Activated CD4-positive, CD25-positive, alpha-beta regulatory T cell treated with anti-CD3 and anti-CD28 coated beads, Interleukin-2, amount 50 U/mL, for 16 hours (primary cell): ENCODE data around the gene ARHGEF40.

Source experiments
- DNase-seq: peaks from one replicate; pipeline ENCODE4 v3.0.0-alpha.2; 2020; ENCODE audit warnings: low read depth, low spot score

Gene ARHGEF40

DNA sequence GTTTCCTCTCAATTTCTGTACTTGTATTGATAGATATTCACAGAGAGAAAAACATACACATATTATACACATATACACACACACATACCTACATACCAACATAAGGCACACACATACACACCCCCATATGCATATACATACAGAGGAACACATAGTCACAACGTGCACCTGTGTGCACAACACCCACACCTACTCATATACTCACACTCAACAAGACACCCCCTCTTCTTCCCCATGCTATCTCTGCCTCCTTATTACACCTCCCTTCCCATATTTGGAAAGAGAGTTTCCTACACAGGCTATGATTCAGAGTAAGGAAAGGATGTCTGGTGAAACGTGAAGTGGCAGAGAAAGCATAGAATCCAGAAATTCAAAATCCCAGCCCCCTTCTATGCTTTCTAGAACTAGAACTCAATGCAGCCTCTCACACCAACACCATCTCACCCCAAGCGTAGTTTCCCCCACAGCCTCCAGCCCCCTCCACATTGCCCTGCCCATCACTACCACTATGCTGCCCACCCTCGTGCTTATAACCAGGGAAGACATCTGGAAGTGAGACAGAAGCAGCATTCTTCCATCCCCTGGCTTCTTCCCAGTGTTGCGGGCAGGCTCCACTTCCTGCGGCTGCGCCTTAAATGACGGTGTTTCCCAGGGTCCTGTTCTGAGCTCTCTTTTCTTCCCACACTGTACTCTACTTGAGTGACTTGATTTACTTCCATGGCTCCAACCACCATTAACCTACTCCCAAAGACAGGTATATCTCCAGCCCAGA lies 10.1 kb upstream of the ARHGEF40 start:
- DNase-seq = no peak

DNA sequence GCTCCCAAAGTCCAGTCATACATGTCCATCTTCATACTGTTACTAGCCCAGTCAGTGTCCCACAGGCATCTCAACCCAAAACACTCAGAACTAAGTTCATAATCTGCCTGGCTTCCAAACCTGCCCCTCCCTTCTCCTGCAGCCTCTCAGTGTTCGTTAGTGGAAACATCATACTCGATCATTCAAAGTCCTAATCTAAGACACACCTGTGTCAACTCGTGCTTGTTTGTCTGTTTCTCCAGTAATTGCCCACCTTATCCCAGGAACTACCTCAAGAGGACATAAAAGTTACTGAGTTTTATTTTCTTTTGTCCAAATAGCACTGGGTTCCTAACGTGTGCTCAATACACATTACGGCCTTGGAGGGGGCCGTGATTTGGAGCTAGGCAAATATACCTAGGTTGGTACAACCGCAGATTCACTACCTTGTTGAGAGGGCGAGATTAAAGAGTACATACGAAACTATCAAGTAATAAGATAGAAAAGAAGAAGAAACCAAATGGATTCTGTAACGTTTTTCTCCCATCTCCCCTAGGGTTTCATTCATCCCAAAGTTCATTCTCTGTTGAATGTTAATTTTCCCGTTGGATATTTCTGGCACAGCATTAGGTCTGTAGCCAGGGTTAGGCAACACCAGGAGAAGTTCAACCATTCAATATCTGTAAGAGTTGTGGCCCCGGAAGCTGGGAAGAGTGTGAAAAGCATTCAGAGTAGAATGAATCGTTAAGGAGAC lies 9.3 kb upstream of the ARHGEF40 start:
- no peak for DNase-seq

DNA sequence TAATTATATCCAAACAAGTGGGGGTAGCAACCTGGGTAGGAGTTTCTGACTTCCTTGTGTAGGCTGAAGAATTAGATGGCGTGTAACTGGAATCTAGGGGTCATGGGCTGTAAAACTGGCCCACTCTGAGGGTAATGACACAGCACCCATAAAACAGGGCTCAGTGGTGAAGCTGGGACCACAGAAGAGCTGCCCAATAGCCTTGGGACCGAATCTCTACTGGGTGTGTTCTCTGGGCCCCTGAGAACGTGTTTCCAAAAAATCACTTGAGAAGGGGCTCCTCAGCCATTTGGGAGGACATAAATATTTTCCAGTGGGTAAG lies 8.8 kb upstream of the ARHGEF40 start:
- DNase-seq = no peak

DNA sequence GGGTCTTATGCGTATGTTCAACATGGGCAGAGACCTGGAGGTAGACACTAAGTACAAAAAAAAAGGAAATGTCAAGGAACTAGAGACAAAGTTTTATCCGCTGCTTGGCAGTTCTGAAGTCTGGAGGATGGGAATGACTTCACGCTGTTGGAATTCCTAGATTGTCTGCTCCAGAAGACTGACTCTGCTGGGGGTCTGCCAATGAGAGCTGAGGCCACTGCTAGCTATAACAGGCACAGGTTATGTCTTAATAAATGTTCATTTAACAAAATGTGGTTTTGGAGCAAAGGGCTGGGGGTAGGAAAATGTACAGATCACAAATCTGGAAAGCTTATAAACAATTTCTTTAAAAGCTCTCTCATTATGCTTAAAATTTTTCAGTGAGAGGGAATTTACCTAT lies 6.6 kb upstream of the ARHGEF40 start:
- no peak for DNase-seq

DNA sequence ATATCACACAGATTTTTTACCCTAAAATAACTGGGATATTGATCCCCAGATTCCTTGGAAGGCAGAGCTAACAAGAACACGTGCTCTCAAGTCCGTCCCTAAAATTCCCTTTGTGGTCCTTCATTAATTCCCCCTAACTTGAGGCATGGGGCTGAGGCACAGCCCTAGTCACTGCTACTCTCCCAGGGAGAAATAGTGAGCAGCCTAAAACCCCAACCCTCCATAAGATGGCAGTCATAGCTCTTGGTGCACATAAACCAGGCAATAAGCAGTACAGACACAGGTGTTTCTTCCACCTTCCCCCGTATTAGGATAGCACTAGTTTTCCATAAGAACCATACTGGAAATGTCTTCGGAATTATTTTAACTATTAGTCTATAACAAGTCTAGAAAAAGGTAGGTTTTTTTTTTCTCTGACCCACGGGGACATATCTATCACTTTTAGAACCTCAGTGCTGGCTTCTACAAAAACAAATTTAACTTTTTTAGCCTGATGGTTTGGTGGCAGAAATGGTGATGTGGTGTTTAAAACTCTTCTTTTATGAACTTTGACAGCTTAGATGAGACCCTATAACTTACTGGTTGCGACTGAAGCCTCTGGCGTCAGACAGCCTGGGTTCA lies 3.1 kb upstream of the ARHGEF40 start:
- DNase-seq = no peak

DNA sequence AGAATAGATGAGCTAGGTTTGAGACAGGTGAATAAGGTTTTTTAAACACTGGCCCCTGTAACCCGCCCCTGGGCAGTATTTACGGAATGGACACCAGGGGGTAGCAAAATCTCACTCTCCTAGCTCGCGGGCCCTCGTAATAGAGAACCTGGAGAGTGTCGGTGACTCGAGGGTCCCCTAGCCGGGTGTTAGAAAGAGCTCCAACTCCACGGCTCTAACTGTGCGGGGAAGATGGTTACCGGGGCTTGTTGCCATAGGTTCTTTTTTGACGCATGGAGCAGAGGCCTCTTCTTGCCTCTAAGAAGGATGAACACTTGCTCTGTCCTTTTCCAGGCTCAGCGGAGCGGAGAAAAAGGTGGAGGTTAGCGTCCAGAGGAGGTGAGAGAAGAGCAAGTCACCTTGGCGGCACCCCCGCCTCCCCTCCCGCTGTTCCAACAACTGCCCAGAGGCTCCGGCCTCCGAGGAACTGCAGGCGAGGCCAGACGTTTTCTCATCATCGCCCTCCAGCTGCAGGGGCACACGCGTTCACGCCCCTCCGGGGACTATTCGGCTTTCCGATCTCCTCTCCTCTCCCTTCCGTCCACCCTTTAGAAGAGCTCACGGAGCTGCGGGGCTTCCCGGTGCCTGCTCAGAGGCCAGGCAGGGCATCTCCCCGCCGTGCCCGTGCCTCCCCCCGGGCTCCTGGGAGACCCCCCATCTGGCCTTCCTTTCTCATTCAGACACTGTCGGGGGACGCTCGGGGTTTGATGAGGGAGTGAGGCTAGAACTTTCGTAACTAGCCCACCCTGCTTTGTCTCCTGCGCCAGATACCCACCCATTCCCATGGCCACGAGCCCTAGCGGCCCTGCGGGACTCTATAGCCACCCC lies 1.4 kb upstream of the ARHGEF40 start:
- no peak for DNase-seq

DNA sequence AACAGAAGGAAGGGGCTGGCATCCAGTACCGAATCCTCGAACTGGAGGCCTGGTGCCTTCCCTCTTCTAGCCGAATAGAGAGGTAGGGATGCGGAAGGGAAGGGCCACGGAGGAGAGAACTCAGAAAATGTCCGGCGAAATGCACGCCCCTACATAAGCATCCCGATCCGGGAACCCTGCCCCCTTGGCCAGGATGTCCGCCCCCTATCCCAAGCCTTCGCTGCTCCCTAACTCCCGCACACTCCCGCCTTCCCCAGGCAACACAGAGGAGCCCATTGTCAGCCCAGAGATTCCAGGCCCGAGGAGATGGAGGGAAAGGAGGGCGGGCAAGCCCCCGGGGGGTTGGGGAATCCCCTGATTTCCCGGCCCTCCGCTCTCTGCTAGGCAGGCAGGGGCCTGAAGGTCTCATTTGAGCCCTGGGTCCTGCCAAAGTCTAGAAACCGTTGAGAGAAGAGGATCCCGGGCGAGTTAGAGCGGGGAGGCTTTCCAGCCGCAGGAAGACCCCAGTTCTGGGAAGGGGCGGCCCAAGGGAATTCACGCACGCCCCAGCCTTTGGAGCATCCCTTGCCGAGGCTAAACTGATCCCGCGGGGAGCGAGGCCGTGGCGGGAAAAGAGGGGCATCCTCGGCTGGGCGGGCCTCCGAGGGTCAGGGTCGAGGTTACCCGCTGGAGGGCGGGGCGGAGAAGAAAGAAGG lies 569 bp upstream of the ARHGEF40 start:
- DNase-seq = no peak

DNA sequence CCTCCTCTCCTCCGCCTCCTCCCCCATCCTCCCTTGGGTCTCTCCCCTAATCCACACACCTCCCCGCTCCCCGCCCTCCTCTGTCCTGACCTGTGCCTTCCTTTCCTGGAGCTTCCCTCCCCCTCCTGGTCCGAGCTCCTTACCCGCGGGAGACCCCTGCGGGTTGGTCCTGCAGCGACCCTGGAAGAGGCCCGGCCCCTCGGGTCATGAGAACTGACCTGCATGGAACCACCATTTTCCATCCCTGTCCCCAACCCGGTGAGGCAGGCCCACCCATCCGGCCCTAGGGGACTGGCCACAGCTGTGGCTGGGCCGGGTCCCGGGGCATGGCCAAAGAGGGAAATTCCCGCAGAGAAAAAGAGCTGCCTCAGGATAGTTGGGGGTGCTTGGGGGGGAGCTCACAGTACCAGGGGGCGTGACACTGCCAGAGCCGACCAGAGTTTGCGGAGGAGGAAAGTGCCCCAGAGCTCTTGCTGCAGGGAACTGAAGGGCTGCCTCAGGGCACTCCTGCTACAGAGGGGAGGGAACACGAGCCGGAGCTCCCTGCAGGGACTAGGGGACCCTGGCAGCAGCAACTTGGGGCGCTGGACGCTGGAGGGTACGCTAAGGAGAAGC lies 613 bp downstream of the ARHGEF40 start:
- DNase-seq = no peak

DNA sequence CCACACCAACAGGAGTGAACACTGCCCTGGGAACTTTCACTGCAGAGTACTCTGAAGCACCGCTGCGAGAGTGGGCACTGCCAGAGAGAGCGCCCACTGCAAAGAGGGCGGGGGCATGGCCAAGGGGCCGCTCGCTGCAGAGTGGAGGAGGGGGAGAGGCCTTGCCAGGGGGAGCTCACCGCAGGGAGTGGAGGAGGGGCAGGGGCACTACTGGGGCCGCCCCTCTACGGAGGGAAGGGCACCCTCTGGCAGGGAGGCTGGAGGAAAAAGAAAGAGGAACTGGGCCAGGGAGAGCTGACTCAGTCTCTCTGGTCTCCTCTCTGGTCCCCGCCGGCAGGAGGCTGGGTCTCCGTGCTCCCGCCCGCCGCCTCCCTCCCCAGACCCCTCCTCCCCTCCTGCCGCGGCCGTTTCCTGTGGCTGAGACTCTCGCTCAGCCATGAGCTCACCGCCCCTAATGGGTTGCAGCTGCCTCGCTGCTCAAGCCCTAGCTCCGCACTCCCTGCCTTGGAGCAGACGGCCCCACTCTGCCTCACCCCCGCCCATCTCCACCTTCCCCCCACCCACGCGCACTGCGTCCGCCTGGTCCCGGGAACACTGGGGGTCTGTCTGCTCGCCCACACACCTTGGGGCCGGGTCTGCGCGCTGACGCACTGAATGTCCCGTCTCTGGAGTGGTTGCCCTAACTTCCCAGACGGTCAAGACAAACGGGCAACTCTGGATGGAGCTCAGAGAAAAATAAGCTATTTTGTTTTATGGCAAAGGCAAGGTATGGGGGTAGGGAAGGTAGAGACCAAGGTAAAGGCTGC lies 1.3 kb downstream of the ARHGEF40 start:
- no peak for DNase-seq

DNA sequence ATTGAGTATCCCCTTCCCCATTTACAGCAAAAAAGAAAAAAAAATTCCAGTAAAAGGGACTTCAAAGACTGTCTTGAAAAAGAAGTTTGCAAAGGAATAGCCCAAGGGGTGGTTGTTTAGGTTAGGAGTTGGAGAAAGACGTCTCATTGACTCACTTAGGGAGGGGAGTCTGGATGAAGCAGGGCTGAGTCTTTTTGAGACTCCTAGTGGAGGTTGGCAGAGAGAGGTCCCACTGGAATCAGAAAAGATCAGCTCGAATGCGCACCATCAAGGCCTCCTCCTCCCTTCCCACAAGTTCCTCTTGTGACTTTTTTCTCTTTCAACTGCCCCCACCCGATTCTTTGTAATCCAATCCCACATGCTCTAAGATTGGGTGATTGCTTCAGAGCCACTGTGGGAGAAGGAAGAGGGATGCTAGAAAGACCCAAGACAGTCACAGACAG lies 1.9 kb downstream of the ARHGEF40 start:
- no peak for DNase-seq

DNA sequence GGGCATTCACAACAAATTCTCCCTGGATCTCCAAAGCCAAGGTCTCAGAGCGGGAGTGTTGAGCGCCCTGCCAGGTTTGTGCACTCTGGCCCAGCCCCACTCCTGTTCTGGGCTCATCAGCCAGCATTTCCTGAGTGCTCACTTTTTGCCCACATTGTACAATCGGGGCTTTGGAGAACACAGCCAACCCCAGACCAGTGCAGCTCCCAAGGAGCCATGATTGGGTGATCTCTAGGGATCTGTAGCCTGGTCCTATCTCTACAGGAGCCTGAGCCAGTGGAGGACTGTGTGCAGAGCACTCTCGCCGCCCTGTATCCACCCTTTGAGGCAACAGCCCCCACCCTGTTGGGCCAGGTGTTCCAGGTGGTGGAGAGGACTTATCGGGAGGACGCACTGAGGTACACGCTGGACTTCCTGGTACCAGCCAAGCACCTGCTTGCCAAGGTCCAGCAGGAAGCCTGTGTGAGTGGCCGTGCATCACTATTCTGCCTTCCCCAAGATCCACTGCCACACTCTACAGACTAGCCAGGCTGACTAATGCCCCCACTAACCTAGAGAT lies 2.8 kb downstream of the ARHGEF40 start:
- no peak for DNase-seq

DNA sequence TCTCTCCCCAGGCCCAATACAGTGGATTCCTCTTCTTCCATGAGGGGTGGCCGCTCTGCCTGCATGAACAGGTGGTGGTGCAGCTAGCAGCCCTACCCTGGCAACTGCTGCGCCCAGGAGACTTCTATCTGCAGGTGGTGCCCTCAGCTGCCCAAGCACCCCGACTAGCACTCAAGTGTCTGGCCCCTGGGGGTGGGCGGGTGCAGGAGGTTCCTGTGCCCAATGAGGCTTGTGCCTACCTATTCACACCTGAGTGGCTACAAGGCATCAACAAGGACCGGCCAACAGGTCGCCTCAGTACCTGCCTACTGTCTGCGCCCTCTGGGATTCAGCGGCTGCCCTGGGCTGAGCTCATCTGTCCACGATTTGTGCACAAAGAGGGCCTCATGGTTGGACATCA lies 3.8 kb downstream of the ARHGEF40 start:
- DNase-seq = no peak

DNA sequence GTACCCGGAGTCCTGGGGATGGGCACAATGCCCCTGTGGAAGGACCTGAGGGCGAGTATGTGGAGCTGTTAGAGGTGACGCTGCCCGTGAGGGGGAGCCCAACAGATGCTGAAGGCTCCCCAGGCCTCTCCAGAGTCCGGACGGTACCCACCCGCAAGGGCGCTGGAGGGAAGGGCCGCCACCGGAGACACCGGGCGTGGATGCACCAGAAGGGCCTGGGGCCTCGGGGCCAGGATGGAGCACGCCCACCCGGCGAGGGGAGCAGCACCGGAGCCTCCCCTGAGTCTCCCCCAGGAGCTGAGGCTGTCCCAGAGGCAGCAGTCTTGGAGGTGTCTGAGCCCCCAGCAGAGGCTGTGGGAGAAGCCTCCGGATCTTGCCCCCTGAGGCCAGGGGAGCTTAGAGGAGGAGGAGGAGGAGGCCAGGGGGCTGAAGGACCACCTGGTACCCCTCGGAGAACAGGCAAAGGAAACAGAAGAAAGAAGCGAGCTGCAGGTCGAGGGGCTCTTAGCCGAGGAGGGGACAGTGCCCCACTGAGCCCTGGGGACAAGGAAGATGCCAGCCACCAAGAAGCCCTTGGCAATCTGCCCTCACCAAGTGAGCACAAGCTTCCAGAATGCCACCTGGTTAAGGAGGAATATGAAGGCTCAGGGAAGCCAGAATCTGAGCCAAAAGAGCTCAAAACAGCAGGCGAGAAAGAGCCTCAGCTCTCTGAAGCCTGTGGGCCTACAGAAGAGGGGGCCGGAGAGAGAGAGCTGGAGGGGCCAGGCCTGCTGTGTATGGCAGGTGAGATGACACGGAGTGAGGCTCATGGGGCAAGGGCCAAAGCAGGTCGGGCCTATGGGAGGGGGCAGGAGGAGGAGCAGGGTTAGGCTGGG lies 4.5 kb downstream of the ARHGEF40 start:
- DNase-seq = no peak

DNA sequence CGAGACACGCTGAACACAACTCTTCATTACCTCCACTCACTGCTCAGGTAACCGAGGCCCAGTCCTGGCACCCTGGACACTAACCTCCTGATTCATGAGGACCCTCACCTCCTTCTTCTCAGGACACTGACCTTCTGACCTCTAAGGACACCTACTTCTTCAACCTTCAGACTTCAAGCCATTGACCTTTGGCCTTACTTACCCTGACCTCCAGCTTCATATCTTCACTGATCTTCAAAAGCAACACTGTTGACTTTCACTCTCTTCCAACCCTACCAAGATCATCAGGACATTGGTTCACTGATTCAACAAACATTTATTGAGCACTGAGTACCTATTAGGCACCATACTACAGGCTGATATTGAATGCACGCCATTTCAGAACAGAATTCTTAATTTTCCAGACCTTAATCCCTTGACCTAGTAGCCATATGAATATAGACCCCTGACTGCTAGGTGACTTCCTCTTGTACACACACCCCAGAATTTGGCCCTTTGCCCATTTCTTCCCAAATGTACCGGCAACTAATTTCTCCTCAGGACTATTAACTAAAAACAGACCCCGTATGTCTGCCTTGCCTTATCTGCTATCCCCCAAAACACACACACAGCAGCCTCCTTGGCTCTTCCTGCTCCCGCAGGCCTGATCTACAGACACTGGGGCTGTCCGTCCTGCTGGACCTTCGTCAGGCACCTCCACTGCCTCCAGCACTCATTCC lies 5.8 kb downstream of the ARHGEF40 start:
- DNase-seq = no peak

DNA sequence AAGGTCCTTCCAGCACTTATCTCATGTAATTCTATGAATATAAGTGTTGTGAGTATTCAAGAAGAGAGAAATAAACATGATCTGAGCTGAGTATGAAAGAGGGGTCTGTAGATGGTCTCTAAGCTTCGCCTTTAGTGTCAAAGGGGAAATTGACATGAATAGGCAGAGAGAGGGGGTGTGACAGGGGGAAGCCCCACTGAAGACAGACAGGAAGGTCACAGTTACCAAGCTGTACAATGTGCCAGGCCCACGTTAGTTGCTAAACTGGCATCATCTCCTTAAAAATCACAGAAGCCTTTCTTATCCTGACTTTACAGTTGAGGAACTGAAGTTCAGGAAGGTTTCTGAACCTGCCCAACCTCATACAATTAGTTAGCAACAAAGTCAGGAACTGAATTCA lies 7.6 kb downstream of the ARHGEF40 start:
- DNase-seq = no peak

DNA sequence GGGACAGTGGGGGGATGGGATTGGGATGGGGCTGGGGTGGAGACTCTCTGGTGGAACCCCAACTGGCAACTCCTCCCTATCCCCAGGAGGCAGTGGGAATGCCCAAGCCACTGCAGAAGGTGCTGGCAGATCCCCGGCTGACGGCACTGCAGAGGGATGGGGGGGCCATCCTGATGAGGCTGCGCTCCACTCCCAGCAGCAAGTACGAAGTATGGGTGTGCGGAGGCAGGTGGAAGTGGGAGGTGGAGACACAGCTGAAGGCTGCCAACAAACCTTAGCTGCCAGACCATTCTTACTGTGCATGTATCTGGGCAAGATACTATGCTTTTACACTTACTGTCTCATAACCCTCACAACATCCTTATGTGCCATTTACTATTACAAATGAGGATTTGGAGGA lies 8.2 kb downstream of the ARHGEF40 start:
- DNase-seq = no peak

DNA sequence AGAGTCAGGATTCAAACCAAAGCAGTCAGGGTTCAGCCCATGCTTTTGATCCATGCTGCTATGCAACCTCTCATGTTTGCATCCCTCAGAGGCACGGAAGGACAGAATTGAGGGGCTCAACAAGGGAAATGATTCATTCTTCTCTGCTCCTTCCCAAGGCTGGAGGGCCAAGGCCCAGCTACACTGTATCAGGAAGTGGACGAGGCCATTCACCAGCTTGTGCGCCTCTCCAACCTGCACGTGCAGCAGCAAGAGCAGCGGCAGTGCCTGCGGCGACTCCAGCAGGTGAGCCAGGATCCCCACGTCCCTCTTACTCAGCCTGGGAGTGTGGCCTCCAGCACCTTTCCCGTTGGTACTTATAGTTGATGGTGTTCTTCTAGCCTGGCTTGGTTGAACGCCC lies 8.6 kb downstream of the ARHGEF40 start:
- DNase-seq = no peak

DNA sequence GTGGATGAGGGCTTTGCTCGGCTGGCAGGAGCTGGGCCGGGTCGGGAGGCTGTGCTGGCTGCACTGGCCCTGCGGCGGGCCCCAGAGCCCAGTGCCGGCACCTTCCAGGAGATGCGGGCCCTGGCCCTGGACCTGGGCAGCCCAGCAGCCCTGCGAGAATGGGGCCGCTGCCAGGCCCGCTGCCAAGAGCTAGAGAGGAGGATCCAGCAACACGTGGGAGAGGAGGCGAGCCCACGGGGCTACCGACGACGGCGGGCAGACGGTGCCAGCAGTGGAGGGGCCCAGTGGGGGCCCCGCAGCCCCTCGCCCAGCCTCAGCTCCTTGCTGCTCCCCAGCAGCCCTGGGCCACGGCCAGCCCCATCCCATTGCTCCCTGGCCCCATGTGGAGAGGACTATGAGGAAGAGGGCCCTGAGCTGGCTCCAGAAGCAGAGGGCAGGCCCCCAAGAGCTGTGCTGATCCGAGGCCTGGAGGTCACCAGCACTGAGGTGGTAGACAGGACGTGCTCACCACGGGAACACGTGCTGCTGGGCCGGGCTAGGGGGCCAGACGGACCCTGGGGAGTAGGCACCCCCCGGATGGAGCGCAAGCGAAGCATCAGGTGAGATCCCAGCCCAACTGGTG lies 11.5 kb downstream of the ARHGEF40 start:
- no peak for DNase-seq
